Measurements from ENCODE around the gene SPNS2.

DNA sequence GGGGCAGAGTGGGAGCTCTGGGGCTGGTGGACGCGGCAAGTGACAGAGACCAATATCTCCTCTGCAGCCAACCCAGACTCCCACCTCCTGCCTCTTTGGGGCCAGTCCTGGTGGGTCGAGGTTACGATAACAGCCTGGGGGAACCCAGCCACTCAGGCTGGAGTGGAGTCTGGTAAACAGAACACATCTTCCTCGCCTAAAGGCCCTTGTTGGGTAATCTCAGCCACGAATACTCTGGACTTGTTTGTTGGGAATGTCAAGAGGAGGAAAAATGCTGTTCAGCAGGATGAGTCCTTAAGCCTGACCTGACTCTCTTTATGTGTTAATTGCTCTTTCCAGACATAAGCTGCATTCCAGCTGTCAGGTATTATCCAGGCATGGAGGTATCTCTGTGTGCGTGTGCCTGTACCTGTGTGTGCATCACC, 8.0 kb upstream of the SPNS2 start:
- TF ChIP-seq, protein P1, sequence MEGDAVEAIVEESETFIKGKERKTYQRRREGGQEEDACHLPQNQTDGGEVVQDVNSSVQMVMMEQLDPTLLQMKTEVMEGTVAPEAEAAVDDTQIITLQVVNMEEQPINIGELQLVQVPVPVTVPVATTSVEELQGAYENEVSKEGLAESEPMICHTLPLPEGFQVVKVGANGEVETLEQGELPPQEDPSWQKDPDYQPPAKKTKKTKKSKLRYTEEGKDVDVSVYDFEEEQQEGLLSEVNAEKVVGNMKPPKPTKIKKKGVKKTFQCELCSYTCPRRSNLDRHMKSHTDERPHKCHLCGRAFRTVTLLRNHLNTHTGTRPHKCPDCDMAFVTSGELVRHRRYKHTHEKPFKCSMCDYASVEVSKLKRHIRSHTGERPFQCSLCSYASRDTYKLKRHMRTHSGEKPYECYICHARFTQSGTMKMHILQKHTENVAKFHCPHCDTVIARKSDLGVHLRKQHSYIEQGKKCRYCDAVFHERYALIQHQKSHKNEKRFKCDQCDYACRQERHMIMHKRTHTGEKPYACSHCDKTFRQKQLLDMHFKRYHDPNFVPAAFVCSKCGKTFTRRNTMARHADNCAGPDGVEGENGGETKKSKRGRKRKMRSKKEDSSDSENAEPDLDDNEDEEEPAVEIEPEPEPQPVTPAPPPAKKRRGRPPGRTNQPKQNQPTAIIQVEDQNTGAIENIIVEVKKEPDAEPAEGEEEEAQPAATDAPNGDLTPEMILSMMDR (IDR thresholded peaks at IDR 0.05; ENCODE audit: poor library complexity, severe bottlenecking): no peak
- TF ChIP-seq TAF1 (IDR thresholded peaks at IDR 0.05; ENCODE audit: low read depth): no peak
- TF ChIP-seq RAD21 (conservative IDR thresholded peaks at IDR 0.05): no peak
- TF ChIP-seq, protein P2, sequence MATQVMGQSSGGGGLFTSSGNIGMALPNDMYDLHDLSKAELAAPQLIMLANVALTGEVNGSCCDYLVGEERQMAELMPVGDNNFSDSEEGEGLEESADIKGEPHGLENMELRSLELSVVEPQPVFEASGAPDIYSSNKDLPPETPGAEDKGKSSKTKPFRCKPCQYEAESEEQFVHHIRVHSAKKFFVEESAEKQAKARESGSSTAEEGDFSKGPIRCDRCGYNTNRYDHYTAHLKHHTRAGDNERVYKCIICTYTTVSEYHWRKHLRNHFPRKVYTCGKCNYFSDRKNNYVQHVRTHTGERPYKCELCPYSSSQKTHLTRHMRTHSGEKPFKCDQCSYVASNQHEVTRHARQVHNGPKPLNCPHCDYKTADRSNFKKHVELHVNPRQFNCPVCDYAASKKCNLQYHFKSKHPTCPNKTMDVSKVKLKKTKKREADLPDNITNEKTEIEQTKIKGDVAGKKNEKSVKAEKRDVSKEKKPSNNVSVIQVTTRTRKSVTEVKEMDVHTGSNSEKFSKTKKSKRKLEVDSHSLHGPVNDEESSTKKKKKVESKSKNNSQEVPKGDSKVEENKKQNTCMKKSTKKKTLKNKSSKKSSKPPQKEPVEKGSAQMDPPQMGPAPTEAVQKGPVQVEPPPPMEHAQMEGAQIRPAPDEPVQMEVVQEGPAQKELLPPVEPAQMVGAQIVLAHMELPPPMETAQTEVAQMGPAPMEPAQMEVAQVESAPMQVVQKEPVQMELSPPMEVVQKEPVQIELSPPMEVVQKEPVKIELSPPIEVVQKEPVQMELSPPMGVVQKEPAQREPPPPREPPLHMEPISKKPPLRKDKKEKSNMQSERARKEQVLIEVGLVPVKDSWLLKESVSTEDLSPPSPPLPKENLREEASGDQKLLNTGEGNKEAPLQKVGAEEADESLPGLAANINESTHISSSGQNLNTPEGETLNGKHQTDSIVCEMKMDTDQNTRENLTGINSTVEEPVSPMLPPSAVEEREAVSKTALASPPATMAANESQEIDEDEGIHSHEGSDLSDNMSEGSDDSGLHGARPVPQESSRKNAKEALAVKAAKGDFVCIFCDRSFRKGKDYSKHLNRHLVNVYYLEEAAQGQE (IDR thresholded peaks at IDR 0.05; ENCODE audit: borderline replicate concordance): no peak
